Neural progenitor cell (in vitro differentiated cells): ENCODE measurements around the gene PPP2R5C. TPM values are rescaled to one million over a fixed set of nuclear protein-coding genes. Genes with fewer than 3 reads are reported as not detected.
A peak's percentile ranks its signal among the peaks of the same experiment; 100 is the strongest.
"Not testable (repeated sequence)": the region's sequence is repeated elsewhere in the genome, so short reads cannot be mapped to it uniquely, and the experiment has no call there.

ENCODE experiments used
- DNase-seq: peaks from one replicate; pipeline ENCODE4 v3.0.0-alpha.2; 2016; ENCODE audit warnings: low spot score
- H2AFZ ChIP-seq: fragments of 200-600 bp; sonication (generic); replicated peaks from 2 replicates; pipeline ENCODE4 v1.6.1; 2016; ENCODE audit warnings: antibody characterized with exemption
- H3F3A ChIP-seq: fragments of 200-600 bp; sonication (generic); 2 replicates; pipeline ENCODE4 v1.6.1; 2016; ENCODE audit warnings: antibody characterized with exemption, low read depth
- H3K27ac ChIP-seq: fragments of 200-600 bp; sonication (generic); 2 replicates; pipeline ENCODE4 v1.5.1; 2016; ENCODE audit warnings: mild to moderate bottlenecking
- H3K27me3 ChIP-seq: fragments of 200-600 bp; sonication (generic); 2 replicates; pipeline ENCODE4 v1.6.1; 2016; ENCODE audit warnings: mild to moderate bottlenecking, moderate library complexity
- H3K36me3 ChIP-seq: fragments of 200-600 bp; sonication (generic); 2 replicates; pipeline ENCODE4 v1.5.1; 2016
- H3K4me1 ChIP-seq: fragments of 200-600 bp; sonication (generic); 2 replicates; pipeline ENCODE4 v1.6.1; 2016; ENCODE audit warnings: mixed run types
- H3K4me2 ChIP-seq: fragments of 200-600 bp; sonication (generic); 2 replicates; pipeline ENCODE4 v1.6.1; 2016
- H3K4me3 ChIP-seq: fragments of 200-600 bp; sonication (generic); 2 replicates; pipeline ENCODE4 v1.5.1; 2016
- H3K79me2 ChIP-seq: fragments of 200-600 bp; sonication (generic); 2 replicates; pipeline ENCODE4 v1.6.1; 2016; ENCODE audit warnings: low read depth
- H3K9ac ChIP-seq: fragments of 200-600 bp; sonication (generic); 2 replicates; pipeline ENCODE4 v1.6.1; 2016
- H3K9me3 ChIP-seq: fragments of 200-600 bp; sonication (generic); 2 replicates; pipeline ENCODE4 v1.5.1; 2016; ENCODE audit warnings: low read depth
- H4K20me1 ChIP-seq: fragments of 200-600 bp; sonication (generic); 2 replicates; pipeline ENCODE4 v1.6.1; 2016; ENCODE audit warnings: low read depth
- H3K27ac Mint-ChIP-seq: 3 replicates; pipeline ENCODE4 v1.8.0; 2021; ENCODE audit warnings: mixed read lengths
- H3K27me3 Mint-ChIP-seq: 2 replicates; pipeline ENCODE4 v1.8.0; 2022; ENCODE audit warnings: low read depth, mild to moderate bottlenecking, inconsistent platforms, moderate library complexity, mixed read lengths; ENCODE audit not compliant: insufficient read depth
- H3K36me3 Mint-ChIP-seq: 3 replicates; pipeline ENCODE4 v1.8.0; 2021; ENCODE audit warnings: mixed read lengths
- H3K4me1 Mint-ChIP-seq: 3 replicates; pipeline ENCODE4 v1.8.0; 2021; ENCODE audit warnings: mixed read lengths
- H3K4me3 Mint-ChIP-seq: 3 replicates; pipeline ENCODE4 v1.8.0; 2021; ENCODE audit warnings: mild to moderate bottlenecking, moderate library complexity, mixed read lengths
- H3K9me3 Mint-ChIP-seq: 3 replicates; pipeline ENCODE4 v1.8.0; 2020; ENCODE audit warnings: mixed read lengths
- EZH2 ChIP-seq: fragments of 200-600 bp; sonication (generic); IDR thresholded peaks from 2 replicates; pipeline ENCODE4 v1.6.1; 2017; ENCODE audit warnings: antibody characterized with exemption, mild to moderate bottlenecking, moderate library complexity
- EZH2phosphoT487 ChIP-seq: fragments of 200-600 bp; sonication (generic); IDR thresholded peaks from 2 replicates; pipeline ENCODE4 v1.6.1; 2017; ENCODE audit warnings: antibody characterized with exemption
- total RNA-seq: library from RNA; depleted of rRNA; stranded (reverse); fragments of >200 nt; gene quantifications from 2 replicates; pipeline ENCODE4 v1.2.3, GENCODE V29; 2015; ENCODE audit warnings: low replicate concordance
- TF ChIP-seq, protein P1 (sequence below): fragments of 200-600 bp; sonication (generic); IDR thresholded peaks from 2 replicates; pipeline ENCODE4 v1.5.1; 2017; ENCODE audit warnings: antibody characterized with exemption, mild to moderate bottlenecking

PPP2R5C gene
- total RNA-seq, 1 donor from 2014 or later: 183 TPM

GRCh38 chr14:101721951-101722661 is 39.4 kb upstream of the PPP2R5C start:
- no peak for DNase-seq

GRCh38 chr14:101723061-101723595 is 38.4 kb upstream of the PPP2R5C start:
- Mint-ChIP-seq H3K27me3 (peaks cover 4% of the 10 kb centered on the region), H3K4me1 (peaks cover 9% of the 10 kb centered on the region), H3K4me3 (no peak overlapping the region), H3K36me3 (no peaks in the 10 kb centered on the region), H3K9me3 (peaks cover 4% of the 10 kb centered on the region), H3K27ac (no peak overlapping the region)
- Histone ChIP-seq H3K4me1 (no peaks in the 10 kb centered on the region), H4K20me1 (no peaks in the 10 kb centered on the region), H3K27me3 (no peaks in the 10 kb centered on the region), H3K9me3 (no peaks in the 10 kb centered on the region), H3F3A (peaks cover 15% of the 10 kb centered on the region), H3K4me2 (no peak overlapping the region), H3K79me2 (no peaks in the 10 kb centered on the region), H3K27ac (no peak overlapping the region), H2AFZ (no peak overlapping the region), H3K4me3 (no peak overlapping the region), H3K36me3 (no peaks in the 10 kb centered on the region), H3K9ac (no peak overlapping the region)
- DNase-seq: no peak
- TF ChIP-seq EZH2phosphoT487 (no peak), EZH2 (no peak)
- TF ChIP-seq, protein P1, sequence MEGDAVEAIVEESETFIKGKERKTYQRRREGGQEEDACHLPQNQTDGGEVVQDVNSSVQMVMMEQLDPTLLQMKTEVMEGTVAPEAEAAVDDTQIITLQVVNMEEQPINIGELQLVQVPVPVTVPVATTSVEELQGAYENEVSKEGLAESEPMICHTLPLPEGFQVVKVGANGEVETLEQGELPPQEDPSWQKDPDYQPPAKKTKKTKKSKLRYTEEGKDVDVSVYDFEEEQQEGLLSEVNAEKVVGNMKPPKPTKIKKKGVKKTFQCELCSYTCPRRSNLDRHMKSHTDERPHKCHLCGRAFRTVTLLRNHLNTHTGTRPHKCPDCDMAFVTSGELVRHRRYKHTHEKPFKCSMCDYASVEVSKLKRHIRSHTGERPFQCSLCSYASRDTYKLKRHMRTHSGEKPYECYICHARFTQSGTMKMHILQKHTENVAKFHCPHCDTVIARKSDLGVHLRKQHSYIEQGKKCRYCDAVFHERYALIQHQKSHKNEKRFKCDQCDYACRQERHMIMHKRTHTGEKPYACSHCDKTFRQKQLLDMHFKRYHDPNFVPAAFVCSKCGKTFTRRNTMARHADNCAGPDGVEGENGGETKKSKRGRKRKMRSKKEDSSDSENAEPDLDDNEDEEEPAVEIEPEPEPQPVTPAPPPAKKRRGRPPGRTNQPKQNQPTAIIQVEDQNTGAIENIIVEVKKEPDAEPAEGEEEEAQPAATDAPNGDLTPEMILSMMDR: no peak

More at GRCh38 chr14:101721951-101722661, 39.4 kb upstream of the PPP2R5C start:
- Mint-ChIP-seq H3K36me3 (no peaks in the 10 kb centered on the region), H3K27me3 (peaks cover 4% of the 10 kb centered on the region), H3K4me1 (peaks cover 9% of the 10 kb centered on the region), H3K9me3 (peaks cover 4% of the 10 kb centered on the region), H3K4me3 (no peak overlapping the region), H3K27ac (no peak overlapping the region)
- no peak overlapping the region for H3K4me3 ChIP-seq
- H3K36me3 ChIP-seq: no peaks in the 10 kb centered on the region
- no peaks in the 10 kb centered on the region for H3K79me2 ChIP-seq
- peak overlapping the region; percentile 39 for H2AFZ ChIP-seq
- no peaks in the 10 kb centered on the region for H3K4me1 ChIP-seq
- H3K9me3 ChIP-seq: no peaks in the 10 kb centered on the region
- H3K4me2 ChIP-seq: no peak overlapping the region
- no peak overlapping the region for H3K27ac ChIP-seq
- TF ChIP-seq, protein P1: no peak
- TF ChIP-seq EZH2phosphoT487: no peak
- no peak for TF ChIP-seq EZH2
- no peaks in the 10 kb centered on the region for H4K20me1 ChIP-seq
- peaks cover 15% of the 10 kb centered on the region for H3F3A ChIP-seq
- H3K9ac ChIP-seq: no peak overlapping the region
- H3K27me3 ChIP-seq: no peaks in the 10 kb centered on the region

DNA sequence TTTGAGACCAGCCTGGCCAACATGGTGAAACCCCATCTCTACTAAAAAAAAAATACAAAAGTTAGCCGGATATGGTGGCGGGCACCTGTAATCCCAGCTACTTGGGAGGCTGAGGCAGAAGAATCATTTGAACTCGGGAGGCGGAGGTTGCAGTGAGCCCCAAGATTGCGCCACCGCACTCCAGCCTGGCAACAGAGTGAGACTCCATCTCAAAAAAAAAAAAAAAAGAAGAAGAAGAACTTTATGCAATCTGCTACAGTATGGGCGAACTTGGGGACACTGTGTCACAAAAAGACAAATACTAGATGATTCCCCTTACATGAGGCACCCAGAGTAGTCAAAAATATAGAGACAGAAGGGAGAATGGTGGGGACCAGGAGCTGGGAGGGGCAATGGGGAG is 35.9 kb upstream of the PPP2R5C start:
- H3K4me1 Mint-ChIP-seq, H3K4me3 ChIP-seq, H3K4me2 ChIP-seq: not testable (repeated sequence)

GRCh38 chr14:101726295-101726953 is 35.1 kb upstream of the PPP2R5C start:
- Histone ChIP-seq H3K36me3 (no peaks in the 10 kb centered on the region), H3K4me1 (peaks cover 6% of the 10 kb centered on the region), H4K20me1 (no peaks in the 10 kb centered on the region), H3K27ac (no peak overlapping the region), H3F3A (peaks cover 15% of the 10 kb centered on the region), H3K4me3 (no peak overlapping the region), H3K4me2 (no peak overlapping the region), H2AFZ (no peak overlapping the region), H3K79me2 (no peaks in the 10 kb centered on the region), H3K9ac (no peak overlapping the region), H3K27me3 (no peaks in the 10 kb centered on the region), H3K9me3 (no peaks in the 10 kb centered on the region)
- peaks cover 11% of the 10 kb centered on the region for H3K4me1 Mint-ChIP-seq
- peaks cover 4% of the 10 kb centered on the region for H3K27me3 Mint-ChIP-seq
- DNase-seq: no peak
- H3K27ac Mint-ChIP-seq: no peak overlapping the region
- no peak overlapping the region for H3K4me3 Mint-ChIP-seq
- H3K36me3 Mint-ChIP-seq: no peaks in the 10 kb centered on the region
- peaks cover 4% of the 10 kb centered on the region for H3K9me3 Mint-ChIP-seq
- TF ChIP-seq, protein P1: no peak
- TF ChIP-seq EZH2: no peak

More for the DNA sequence above, 35.9 kb upstream of the PPP2R5C start:
- H3K4me1 ChIP-seq, H3K27ac ChIP-seq, H3K9me3 ChIP-seq, H3K36me3 Mint-ChIP-seq, H4K20me1 ChIP-seq, H2AFZ ChIP-seq, DNase-seq, H3K36me3 ChIP-seq, H3K4me3 Mint-ChIP-seq, H3K79me2 ChIP-seq, H3K9me3 Mint-ChIP-seq, H3K27me3 Mint-ChIP-seq, H3K27me3 ChIP-seq, H3K9ac ChIP-seq, H3K27ac Mint-ChIP-seq: not testable (repeated sequence)
- peaks cover 15% of the 10 kb centered on the region for H3F3A ChIP-seq
